Measurements from ENCODE around the gene RASGRF1.
"Not testable (repeated sequence)": the region's sequence is repeated elsewhere in the genome, so short reads cannot be mapped to it uniquely, and the experiment has no call there.

Gene RASGRF1

GRCh38 chr15:79035814-79036213, 54.8 kb downstream of the RASGRF1 start:
- no peak for DNase-seq

DNA sequence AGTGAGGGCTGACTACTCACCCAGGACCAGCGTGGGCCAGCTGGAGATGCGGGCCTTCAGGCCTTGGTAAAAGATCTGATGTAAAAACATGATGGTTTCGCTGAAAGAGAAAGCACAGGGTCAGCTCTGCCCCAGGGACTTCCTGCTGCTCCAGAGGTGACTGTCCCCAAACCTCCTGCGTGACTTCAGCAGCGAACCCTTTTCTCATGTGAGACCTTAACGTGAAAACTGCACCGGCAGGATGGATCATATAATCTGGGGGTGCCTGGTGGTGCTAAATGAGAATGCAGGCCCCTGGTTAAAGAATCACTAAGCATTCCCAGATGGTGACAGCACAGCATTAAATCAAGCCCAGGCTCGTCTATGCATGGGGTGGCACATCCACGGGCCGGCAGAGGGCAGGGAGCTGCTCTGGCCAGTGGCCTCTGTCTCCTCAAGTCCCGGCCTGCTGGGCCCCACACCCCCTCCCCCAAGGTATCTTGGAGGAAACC, 55.4 kb downstream of the RASGRF1 start:
- DNase-seq = no peak

DNA sequence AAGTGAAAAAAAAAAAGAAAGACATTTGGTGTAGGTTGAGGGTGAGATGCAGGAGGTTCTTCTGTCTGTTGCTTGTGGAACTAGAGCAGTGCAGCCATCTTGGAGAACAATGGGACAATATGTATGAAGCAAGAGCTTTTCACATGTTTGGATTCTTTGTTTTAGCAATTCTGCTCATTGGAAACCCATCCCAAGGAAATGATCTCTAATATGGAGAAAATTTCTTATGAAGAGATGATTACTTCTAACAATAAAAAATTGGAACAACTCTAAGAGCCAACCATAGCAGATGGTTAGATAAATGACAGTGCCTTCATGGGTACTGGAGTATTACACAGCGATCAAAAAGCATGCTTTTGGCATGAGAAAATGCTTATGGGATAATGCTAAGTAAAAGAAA, 56.3 kb downstream of the RASGRF1 start:
- no peak for DNase-seq

DNA sequence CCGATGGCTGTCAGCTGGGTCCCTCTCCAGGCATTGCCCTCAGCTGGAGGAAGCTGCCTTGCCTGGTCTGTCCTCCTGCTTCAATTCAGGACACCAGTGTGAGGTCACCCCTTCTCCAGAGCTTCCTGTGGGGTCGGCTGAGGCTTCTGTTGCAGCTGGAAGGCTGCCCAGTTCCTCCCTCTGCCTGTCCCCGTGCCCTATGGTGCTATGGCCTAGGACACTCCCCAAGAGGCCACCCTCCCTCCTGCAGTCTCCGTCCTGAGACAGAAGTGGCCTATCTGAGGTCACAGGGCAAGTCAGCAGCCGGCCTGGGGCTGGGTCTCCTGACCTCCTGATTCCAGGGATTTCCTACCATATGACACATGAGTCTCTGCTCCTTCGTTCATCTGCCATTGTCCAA, 57.9 kb downstream of the RASGRF1 start:
- no peak for DNase-seq

DNA sequence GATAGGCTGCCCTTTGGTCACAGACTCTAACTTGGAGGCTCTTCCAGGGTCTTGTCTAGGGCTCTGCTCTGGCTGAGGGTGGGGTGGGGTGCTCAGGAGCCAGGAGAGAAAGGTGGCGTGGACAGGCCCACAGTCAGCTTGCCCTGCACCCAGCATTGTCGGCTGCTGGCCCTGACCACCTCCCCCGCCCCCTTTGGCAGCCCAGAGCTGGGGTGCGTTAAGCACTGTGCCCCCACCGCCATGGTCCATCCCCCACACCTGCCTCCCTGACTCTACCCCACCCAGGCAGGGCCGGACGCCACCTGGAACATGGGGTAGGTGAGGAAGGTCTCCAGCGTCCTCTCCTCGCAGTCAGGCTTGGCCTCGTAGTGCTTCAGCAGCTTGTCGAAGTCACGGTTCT, 58.8 kb downstream of the RASGRF1 start:
- no peak for DNase-seq

DNA sequence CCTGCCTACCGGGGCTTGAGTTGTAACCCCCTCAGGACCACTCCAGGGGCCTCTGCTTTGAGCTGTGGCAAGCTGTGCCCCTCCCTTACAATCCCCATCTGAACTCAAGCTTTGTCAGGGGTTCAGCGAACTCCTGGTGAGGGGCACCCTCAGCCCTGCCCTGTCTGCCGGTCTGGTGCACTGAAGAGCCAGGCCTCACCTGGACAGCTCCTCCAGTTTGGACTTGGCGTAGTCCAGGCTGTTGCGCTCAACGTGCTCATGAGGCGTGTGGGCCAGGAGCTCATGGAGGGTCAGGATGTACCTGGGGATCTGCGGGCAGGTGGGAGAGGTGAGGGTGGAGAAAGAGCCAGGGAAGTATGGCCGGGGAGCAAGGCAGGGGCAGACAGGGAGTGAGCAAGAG, 59.4 kb downstream of the RASGRF1 start:
- DNase-seq = no peak

DNA sequence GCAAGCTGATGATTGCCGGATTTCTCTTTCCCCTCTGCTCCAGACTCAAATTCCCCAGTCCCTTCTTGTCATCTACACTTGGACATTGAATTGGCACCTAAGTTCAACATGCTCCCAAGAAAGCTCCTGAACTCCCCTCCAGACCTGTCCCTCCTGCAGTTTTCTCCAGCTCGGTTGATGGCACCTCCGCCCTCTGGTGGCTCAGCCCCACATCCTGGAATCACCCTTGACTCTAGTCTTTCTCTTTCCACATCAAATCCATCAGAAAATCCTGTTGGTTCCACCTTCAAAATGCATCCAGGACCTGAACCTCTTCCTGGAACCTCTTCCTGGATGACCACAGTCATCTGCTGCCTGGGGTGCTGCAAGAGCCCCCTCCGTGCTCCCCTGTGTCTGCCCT, 60.1 kb downstream of the RASGRF1 start:
- DNase-seq = no peak

DNA sequence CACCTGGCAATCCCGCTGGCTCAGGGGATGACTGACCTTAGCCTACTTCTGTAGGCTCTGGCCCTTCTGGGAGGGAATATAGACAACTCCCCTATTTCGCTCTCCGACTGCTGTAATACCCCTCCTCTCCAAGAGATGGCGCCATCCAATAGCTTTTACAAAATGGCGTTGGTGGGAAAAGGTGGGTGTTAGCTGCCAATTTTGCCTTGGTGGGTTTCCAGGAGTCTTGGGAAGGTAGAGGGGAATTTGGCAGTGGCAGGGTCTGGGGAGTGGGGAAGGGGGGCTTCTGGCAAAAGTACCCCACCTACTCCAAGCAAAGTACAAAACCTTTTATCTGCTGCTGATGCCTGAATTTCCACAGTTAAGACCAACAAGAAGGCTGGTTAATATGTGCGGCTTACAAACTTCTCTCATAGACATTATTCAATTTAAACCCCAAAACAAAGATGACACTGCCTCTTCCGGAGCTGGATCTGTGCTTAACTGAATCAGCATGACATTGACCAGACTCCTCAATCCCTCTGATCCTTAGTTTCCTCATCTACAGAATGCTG, 62.1 kb downstream of the RASGRF1 start:
- DNase-seq = no peak

DNA sequence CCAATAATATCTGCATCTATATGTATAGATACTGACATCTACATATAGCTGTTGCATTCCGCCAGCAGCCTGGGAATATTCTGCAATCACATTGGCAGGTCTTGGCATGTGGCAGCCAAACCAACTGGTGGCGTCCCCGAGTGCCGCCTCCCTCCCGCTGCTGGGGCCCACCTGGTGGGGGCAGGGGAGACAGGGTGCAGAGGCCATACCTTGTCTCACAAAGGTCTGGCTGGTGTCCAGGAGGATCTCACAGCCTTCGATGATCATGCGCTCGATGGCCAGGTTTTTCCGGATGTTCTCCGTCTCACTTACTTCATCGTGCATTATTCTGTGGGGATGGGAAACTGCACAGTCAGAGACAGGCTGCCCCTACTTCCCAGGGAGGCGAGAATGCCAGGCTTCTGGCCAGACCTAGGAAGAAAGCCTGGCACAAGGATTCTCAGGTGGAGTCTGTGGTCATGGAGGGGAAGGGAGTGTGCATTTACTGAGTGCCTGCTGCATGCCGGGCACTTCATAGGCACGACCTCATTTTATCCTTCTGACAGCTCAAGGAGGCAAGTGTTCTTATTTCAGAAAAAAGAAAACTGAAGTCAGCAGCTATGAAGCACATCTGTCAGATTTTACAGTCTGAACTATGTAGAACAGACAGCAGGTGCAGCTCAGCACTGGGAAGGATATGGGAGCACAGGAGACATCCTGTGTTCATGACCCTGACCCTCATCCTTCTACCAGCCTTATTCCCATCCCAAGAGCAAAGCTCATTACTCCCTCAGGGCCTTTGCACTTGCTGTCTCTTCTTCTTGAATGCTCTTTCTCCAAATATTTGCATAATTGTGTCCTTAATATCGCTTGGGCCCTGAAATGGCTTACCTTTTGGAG, 62.8 kb downstream of the RASGRF1 start:
- no peak for DNase-seq

DNA sequence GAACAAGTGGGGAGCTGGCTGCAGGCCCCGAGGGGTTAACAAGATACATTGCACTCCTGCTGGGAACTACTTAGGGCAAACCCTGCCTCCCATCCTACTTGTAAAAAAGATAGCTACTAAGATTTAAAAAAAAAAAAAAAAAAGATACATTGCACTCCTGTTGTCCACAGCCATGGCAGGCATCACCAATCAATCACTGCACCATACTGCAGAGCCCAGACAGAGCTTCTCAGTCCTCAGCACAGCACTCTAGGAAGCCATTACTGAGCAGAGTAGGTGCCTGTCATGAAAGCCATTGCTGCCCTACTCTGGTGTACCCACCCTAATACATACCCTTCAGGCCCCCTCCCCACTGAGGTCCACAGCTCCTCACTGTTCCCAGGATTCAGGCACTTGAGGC, 64.8 kb downstream of the RASGRF1 start:
- DNase-seq = no peak

DNA sequence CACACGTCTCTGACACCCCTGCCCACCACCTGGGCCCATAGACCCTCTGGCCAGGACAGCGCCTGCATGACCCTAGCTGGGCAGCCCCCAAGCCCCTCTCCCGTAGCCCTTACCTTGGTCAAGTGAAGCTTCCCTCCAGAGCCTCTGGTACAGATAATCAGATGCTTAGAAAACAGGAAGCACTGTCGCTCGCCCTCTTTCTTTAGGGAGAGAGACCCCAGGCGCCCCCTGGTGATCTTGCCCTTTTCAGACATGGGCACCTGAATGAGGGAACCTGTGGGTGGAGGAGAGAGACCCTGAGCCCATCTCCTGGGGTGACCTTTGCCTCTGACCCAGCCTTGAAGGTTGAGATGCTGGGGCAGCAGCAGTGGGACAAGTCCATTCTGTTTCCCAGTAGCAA, 65.4 kb downstream of the RASGRF1 start:
- no peak for DNase-seq

GRCh38 chr15:79024493-79024892, 66.1 kb downstream of the RASGRF1 start:
- not testable (repeated sequence) for DNase-seq

DNA sequence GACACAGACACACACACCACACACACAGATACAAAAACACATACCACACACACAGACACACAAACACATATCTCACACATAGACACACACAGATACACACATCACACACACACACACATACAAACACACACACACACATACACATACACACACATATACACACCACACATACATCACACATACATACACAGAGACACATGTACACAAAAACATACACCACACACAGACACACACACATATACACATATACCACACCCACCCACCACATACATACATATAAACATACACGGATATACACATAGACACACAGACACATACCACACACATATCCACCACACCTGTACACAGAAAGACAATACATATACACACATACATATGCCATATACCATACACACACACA, 66.7 kb downstream of the RASGRF1 start:
- DNase-seq = no peak

GRCh38 chr15:79023546-79023890, 67.1 kb downstream of the RASGRF1 start:
- no peak for DNase-seq

- DNase-seq = no peak
Observed at GRCh38 chr15:79018960-79019359, 71.6 kb downstream of the RASGRF1 start.

DNA sequence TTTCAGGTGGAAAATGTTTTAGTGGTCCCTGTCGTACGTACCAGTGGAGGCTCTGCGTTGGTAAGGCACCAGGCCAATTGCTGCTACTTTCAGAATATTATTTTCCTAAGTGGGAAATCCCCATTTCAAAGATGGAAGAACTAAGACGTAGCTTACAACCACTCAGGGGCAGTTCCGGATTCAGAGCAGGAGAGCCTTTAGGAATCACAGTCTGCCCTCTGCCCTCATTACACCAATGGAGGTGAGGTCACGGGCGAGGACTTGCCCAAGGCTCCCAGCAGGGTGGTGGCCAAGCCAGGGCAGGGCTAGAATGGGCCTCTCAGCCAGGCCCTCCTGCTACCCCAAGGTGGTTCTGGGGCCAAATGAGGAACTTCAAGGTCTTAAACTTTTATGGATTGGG, 72.6 kb downstream of the RASGRF1 start:
- no peak for DNase-seq

DNA sequence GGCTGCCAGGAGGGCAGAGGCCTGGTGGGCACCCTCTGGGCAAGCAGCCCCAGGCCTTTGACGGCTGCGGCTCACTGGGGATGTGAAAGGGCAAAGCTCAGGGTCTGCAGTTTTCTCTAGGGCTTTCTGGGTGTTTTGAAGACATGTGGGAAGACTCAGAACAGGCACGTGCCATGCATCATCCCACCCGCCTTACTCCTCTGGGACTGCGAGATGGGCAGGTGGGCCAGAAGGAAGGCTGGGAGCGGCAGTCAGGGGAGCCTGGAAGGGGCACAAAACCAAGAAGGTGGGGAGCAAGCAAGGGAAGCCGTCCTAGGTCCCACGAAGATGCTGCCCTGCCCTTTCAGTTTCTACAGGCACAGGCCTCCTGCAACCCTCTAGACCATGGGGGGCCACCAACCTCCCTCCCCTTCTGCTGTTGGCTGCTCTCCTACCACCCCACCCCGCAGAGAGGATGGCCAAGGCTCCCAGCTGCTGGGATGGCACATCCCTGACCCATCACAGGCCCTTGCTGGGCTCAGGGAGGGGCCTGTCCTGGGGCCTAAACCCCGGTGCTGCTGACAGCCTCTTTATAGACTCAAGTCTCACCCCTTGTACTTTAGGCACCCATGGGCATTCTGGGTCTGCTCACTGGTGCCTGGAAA, 73.9 kb downstream of the RASGRF1 start:
- no peak for DNase-seq

GRCh38 chr15:79015416-79015815, 75.2 kb downstream of the RASGRF1 start:
- no peak for DNase-seq

GRCh38 chr15:79010278-79010677, 80.3 kb downstream of the RASGRF1 start:
- DNase-seq = no peak

GRCh38 chr15:79009379-79009778, 81.2 kb downstream of the RASGRF1 start:
- no peak for DNase-seq

GRCh38 chr15:79008659-79009058, 81.9 kb downstream of the RASGRF1 start:
- DNase-seq = no peak

GRCh38 chr15:79007066-79007465, 83.5 kb downstream of the RASGRF1 start:
- DNase-seq = no peak

DNA sequence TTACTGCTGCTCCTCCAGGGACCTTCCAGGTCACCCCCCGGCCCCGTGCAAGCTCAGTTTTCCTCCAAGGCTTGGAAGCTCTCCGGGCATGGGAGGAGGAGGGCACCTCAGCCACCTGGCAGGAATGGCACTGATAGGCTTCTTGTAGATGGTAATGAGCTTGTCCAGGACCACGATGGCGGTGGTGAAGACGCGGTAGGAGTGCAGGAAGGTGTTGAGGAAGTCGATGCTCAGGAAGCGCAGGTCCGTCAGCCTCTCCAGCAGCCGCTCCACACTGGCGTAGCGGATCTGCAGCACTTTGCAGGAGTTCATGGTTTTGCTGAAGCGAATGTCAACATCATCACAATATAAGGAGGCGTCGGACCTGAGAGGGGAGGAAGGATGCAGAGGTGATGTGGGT, 84.5 kb downstream of the RASGRF1 start:
- DNase-seq = no peak

- DNase-seq = peak; percentile 92
Observed at GRCh38 chr15:79004336-79004735, 86.2 kb downstream of the RASGRF1 start.
